HK-2 (cell line): ENCODE measurements around the gene DNER.
A peak's percentile ranks its signal among the peaks of the same experiment; 100 is the strongest.
"Not testable (repeated sequence)": the region's sequence is repeated elsewhere in the genome, so short reads cannot be mapped to it uniquely, and the experiment has no call there.

Experiments
- DNase-seq: peaks from one replicate; pipeline ENCODE4 v3.0.0-alpha.2; 2018; ENCODE audit not compliant: unreplicated experiment

DNER gene

DNA sequence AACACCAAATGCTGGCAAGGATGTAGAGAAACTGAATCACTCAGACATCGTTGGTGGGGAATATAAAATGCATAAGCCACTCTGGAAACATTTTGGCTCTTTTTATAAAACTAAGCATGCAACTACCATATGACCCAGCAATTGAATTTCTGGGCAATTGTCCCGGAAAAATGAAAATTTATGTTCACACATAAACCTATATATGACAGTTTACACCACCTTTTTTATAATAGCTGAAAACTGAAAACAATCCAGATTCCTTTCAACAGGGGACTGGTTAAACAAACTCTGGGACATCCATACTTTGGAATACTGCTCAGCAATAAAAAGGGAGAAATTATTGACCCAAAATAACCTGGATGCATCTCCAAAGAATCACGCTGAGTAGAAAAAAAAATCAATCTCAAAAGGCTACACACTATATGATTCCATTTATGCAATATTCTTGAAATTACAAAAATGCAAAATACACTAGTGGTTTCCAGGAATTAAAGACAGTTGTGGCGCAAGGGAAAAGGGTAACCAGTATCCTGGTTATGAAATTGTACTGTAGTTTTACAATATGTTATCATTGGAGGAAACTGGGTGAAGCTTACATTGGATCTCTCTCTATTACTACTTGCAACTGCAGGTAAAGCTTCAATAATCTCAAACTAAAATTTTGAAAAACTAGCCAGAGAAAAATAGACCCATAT lies 313.0 kb downstream of the DNER start:
- no peak for DNase-seq

GRCh38 chr2:229393926-229394325 lies 320.4 kb downstream of the DNER start:
- no peak for DNase-seq

DNA sequence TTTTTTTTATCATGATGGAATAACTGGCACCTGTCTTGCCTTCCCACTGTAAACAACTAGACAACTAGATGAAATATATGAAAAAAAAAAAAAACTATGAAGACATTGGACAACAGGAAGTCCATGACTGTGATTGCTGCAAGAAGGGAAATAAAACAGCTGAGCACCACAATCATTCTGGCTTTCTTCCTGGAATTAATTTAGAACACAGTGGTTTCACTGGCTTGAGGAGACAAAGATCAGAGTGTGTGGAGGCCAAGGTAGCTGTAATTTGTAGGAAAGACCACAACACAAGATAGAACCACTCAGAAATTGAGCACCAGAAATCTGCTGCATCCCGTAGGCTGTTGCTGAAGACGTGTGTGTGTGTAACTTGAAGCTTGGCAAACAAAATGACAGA lies 322.2 kb downstream of the DNER start:
- no peak for DNase-seq

DNA sequence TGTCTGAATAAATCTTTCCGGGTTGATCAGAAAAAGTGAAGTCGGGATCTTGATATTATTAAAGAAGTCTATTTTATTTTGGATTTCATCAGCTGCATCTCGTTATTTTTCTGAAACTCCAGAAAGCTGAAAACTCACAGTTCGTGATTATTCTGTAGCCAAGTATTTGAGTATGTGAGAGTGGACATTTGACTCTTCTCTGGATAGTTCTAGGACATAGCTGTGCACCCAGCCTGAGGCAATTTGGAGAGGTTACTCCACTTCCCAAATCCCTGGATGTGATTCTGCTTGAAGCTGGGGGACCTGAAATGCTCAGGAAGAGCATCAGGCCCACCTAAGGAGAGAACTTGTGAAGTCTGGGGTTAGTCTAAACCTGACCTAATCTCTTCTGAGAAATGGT lies 325.6 kb downstream of the DNER start:
- no peak for DNase-seq

- no peak for DNase-seq
Observed at GRCh38 chr2:229387866-229388265, 326.5 kb downstream of the DNER start.

DNA sequence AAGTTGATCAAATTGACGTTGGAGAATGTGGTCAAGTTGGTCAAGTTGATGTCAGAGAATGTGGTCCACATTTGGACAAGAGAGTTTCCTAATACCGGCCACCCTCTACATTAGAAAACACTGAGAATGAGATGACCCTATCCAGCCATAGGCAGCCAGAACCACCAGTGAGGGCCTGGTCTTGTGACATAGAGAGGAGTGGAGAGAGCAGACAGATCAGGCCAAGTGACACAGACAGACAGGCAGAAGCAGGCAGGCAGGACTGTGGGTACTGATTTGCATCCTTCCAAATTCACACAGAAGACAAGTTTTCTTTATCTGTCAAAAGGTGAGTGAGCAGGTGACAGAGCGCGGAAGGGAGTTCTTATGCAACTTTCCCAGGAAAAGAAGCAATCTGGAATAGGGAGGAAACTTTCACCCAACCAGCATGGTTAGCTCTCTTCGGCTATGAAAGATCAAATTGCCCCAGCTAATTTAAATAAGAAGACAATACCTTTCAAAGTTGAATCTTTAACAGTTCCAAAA lies 334.2 kb downstream of the DNER start:
- no peak for DNase-seq

GRCh38 chr2:229378386-229378785 lies 336.0 kb downstream of the DNER start:
- no peak for DNase-seq

- no peak for DNase-seq
Observed at GRCh38 chr2:229376866-229377265, 337.5 kb downstream of the DNER start.

DNA sequence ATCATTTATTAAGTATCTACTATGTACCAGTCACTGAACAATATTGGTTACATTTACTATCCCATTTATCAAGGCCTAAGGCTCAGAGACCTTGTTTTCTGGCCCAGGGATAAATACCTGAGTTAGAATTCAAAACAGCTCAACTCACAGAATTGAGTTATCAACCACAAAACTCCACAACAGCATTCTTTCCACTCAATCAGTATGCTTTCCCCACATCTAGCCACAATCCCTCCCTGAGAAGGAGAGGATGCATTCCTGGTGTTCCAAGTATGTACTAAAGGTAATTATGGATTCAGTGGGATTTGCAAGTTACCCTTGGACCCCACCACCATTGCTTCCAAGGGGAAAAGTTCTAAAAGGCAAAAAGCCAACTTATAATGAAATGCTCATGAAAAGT lies 339.1 kb downstream of the DNER start:
- DNase-seq: no peak

GRCh38 chr2:229373311-229373710 lies 341.0 kb downstream of the DNER start:
- DNase-seq: not testable (repeated sequence)

DNA sequence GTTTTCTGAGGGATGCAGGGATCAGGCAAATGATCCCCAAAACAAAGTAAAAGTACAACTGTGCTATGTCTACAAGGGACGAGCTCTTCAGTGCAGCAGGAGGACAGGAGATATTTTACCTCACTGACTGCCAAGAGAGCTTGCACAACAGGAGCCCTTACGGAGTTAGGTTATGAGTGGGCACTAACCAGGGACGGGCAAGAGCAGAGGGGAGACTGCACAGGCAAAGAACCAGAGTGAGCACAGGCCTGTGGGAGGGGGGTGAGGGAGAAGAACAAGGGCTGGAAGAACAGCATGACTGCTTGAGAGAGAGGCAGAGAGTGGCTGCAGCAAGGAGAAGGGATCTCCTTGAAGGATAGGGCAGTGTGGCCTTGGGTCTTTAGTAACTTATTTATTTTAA lies 342.1 kb downstream of the DNER start:
- DNase-seq: no peak

DNA sequence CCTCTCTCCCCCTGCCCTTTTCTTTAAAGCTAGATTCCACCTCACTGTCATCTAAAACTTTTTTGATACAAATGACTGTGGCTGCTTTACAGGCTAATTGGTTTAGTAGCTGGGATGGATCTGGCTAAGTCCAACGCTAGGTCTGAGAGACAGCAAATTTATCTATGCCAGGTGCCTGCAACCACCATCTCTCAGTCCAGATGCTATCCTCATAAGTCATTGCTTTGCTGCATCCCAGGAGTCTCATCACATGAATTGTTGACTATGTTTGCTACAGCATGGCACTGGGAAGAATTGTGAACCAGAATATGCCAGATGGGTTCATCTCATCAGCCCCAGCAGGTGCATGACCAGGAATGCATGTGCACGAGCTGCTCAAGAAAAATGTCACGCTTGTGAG lies 343.3 kb downstream of the DNER start:
- no peak for DNase-seq

GRCh38 chr2:229370509-229370908 lies 343.8 kb downstream of the DNER start:
- DNase-seq: no peak

DNA sequence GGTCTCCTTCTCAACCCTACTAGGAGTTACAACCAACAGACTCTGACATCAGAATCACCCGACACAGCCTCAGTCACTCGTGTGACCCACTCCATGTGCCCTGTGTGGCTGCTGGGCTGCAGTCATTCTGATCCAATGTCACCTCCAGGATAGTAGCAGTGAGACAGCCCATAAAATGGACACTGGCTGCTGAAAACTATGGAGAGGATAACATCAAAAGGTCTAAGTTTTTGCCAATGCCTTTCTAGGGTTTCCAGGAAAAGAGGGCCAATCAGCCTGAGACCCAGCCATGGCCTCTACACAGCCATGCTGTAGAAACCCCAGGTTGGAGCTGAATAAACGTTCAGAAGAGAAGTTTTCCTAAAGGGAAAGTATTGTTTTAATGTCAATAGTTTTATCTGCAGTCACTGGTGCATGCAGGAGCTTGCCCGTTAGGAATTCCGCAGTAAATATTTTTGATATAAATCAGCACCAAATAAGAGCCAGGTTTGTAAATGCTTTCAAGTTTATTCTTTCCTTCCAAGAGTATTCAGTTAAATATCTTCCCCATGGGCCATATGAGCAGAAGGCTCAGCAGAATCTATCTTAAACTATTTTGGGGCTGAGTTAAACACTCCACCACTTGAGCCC lies 351.1 kb downstream of the DNER start:
- no peak for DNase-seq

- DNase-seq: no peak
Observed at GRCh38 chr2:229350883-229351282, 363.5 kb downstream of the DNER start.

DNA sequence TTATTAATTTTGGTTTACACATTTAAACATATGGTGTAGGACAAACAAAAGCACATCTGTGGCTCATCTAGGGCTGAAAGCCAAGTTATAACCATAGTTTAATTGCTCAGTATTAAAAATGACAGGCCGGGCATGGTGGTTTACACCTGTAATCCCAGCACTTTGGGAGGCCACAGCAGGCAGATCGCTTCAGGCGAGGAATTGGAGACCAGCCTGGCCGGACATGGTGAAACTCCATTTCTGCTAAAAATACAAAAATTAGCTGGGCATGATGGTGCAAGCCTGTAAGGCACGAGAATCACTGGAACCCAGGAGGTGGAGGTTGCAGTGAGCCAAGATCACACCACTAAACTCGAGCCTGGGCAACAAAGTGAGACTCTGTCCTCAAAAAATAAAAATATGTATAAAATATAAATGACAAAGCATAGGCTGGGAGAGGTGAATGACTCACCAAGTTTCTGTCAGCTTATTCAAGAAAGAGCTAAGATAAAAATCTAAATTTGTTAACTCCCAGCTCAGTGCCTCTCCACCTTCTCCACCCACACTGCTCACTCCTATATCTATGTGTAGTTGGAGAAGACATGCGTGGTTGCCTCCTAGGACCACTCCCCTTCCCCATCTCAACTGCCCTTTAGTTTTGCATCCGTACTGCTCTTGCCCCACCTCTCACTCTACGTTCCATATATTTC lies 364.1 kb downstream of the DNER start:
- DNase-seq: no peak

DNA sequence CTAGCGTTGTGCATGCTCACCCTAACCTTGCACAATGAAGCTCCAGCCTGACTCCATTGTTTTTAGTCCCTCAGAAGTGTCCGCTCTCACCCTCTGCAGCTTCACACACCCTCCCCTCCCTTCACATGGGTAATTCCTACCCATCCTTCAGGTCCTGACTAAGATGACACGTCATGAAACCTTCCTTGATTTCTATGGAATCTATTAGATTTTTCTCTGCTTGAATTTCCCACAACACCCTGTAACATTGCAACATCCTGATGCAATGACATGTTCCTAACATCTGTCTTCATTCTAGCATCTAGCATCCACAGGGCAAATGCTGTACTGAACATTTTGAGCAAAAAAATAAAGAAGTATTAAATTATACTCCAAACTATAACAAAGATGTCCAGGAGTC lies 366.2 kb downstream of the DNER start:
- no peak for DNase-seq

DNA sequence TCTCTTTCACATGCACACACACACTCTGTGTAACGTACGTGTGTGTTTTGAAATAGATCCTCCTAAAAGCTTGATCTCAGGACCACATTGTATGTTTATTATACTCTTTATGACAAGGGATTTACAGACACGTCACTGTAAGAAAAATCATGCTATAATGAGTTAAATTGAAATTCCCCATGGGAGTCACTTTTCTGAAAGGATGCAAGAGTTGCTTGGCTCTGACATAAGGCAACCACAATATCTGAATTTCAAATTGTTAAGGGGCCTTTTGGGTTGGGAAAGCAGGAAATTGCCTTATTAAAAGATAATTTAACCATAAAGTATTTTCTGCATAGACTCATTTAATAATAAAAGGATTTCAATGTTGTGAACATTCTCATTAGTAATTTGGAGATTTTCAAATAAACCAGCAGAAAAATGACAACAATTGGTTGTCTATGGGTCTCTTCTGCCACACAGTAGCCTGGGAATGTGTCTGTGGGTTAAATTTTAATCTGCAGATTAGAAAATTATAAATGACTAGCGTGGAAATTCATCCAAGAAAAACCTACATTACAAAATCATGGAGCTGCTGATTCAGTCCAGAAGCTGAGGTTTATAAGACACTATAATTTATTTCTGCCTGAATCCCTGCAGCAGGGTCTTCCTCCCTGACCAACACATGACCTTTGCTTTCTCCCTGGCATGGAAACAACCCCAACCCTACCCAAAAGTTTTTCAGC lies 367.4 kb downstream of the DNER start:
- DNase-seq: no peak

DNA sequence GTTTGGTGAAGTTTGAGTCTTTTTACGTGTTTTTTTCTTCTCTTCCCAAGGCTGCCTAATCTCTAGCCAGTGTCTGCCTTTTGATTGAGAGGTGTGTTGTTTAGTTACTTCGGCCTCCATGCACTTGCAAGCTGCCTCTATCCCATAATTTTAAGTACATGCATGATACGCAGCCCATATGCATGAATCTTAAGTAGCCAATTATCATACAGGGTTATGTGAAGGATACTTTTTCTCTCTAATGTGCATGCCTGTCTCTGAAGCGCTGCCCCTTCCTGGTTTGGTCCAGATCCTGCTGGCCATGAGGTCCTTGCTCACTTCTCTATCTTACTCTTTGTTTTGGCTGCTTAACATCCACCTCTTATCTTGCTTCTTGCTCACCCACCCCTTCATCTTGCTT lies 369.4 kb downstream of the DNER start:
- no peak for DNase-seq

DNA sequence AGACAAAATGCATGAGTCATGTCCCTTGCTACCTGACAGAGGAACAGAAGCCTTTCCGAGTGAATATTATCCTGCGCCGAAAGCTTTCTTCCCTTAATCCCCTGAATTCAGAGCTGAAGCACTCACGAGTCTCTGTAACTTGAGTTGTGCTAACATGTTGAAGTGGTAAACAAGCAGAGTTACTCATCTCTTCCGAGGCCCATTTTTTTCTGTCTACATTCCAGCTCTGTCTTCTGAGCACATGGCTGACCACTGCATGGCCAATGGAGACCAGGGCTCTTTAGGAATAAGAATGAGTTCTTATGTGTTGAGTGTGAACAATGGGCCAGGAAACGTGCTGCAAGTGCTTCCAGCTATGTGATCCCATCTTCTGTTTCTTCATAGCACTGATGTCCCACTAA lies 370.2 kb downstream of the DNER start:
- DNase-seq: no peak

GRCh38 chr2:229343661-229344060 lies 370.7 kb downstream of the DNER start:
- no peak for DNase-seq

GRCh38 chr2:229342376-229342775 lies 372.0 kb downstream of the DNER start:
- DNase-seq: peak; percentile 39
